Effector memory CD8-positive, alpha-beta T cell (primary cell): ENCODE measurements around the gene ZNF605.
"Not testable (repeated sequence)": the region's sequence is repeated elsewhere in the genome, so short reads cannot be mapped to it uniquely, and the experiment has no call there.

Experiments
- ATAC-seq: fragments of 150-1000 bp; cut with Tn5 transposase; replicated peaks from 2 replicates; pipeline ENCODE4 v1.10.0; 2021; ENCODE audit warnings: mild to moderate bottlenecking, moderate library complexity
- DNase-seq, 3 experiments: peaks; one replicate each; pipeline ENCODE4 v3.0.0; 2021
- H3K27ac Mint-ChIP-seq, 2 donors: one replicate each; pipeline ENCODE4 v1.8.0; 2022; ENCODE audit warnings: mild to moderate bottlenecking in 2 of 2, mixed read lengths in 2 of 2, moderate library complexity in 2 of 2
- H3K27me3 Mint-ChIP-seq, 2 donors: one replicate each; pipeline ENCODE4 v1.8.0; 2022; ENCODE audit warnings: mixed read lengths in 2 of 2
- H3K36me3 Mint-ChIP-seq: one replicate; pipeline ENCODE4 v1.8.0; 2022; ENCODE audit warnings: mild to moderate bottlenecking, moderate library complexity, mixed read lengths; ENCODE audit not compliant: insufficient read depth
- H3K4me1 Mint-ChIP-seq, 2 donors: one replicate each; pipeline ENCODE4 v1.8.0; 2022; ENCODE audit warnings: low read depth in 2 of 2, mixed read lengths in 2 of 2
- H3K4me3 Mint-ChIP-seq, 2 donors: one replicate each; pipeline ENCODE4 v1.8.0; 2022; ENCODE audit warnings: mild to moderate bottlenecking in 2 of 2, mixed read lengths in 2 of 2, moderate library complexity in 2 of 2
- H3K9me3 Mint-ChIP-seq, 2 donors: one replicate each; pipeline ENCODE4 v1.8.0; 2022; ENCODE audit warnings: mixed read lengths in 2 of 2

Gene ZNF605

DNA sequence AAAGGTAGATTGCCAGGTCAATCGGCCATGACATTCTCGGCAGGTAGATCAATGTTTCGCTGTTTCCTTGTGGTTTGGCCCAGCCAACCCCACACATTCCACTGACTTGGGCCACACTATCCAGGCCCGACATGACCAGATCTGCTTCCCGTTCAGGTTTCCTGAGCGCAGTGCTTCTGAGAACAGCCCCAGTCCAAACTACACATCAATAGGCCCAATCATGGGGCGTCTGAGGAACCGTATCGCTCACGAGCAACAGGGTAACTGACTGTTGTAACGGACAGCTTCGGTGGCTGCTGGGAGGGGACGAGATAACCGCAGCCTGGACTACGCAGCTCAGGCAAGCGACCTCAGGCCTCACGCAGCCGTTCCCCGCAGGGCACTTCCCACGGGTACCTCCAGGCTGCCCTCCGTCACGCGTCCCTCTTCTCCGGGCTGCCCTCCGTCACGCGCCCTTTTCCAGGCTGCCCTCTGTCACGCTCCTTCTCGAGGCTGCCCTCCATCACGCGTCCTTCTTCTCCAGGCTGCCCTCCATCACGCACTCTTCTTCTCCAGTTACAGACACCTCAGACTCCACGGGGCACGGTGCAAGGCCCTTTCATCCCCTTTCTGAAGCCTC lies 14.7 kb downstream of the ZNF605 start:
- Mint-ChIP-seq H3K27me3 (no peaks in the 10 kb centered on the region), H3K4me1 (peaks cover 0 to 4% of the 10 kb centered on the region in 2 donors), H3K27ac (no peak overlapping the region), H3K36me3 (peaks cover 20% of the 10 kb centered on the region), H3K4me3 (no peak overlapping the region), H3K9me3 (peaks cover 0 to 5% of the 10 kb centered on the region in 2 donors)
- no peak for ATAC-seq
- no peak for DNase-seq

DNA sequence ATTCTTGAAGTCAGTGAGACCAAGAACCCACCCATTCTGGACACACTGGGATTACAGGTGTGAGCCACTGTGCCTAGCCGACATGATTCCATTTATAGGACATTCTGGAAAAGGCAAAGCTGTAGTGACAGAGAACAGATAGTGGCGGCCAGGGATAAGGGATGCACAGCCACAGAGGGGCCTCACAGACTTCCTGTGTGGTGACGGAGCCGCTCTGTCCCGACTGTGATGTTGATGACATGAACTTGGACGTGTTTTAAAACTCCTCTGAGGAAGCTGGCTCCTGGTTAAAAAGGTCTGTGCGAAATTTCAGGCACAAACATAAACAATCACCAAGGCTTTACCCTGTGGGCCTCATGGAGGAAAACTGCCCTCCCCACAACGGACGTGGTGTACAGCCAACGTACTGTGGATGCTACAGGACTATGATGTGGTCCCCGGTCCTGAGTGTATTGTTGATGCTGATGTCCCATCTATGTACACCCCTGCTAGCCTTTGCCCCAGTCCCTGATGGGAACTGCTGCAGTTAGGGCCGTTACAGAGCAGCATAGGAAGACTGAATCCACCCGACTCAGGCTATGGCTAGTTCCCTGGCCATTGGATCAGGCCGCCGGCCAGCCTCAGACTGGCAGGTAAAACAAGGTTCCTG lies 15.9 kb downstream of the ZNF605 start:
- Mint-ChIP-seq H3K27me3 (no peaks in the 10 kb centered on the region), H3K9me3 (peaks cover 0 to 2% of the 10 kb centered on the region in 2 donors), H3K27ac (no peak overlapping the region), H3K36me3 (peaks cover 14% of the 10 kb centered on the region), H3K4me3 (no peak overlapping the region), H3K4me1 (no peaks in the 10 kb centered on the region)
- ATAC-seq (no peak), DNase-seq (no peak)

GRCh38 chr12:132938807-132939206 lies 17.3 kb downstream of the ZNF605 start:
- H3K36me3 Mint-ChIP-seq, ATAC-seq, H3K27me3 Mint-ChIP-seq, H3K9me3 Mint-ChIP-seq, DNase-seq, H3K4me1 Mint-ChIP-seq, H3K27ac Mint-ChIP-seq, H3K4me3 Mint-ChIP-seq: not testable (repeated sequence)

DNA sequence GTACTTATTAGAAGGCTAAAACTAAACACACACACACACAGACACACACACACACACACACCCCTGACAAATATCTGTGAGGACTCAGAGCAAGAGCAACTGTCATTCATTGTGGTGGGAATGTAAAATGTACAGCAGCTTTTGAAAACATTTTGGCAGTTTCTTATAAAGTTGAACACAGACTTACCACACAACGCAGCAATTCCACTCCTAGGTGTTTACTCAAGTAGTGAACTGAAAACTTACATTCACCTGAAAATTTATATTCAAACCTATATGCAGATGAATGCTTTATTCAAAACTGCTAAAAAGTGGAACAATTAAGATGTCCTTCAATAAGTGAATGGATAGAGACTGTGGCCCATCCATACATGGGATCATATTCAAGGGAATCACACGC lies 18.6 kb downstream of the ZNF605 start:
- H3K36me3 Mint-ChIP-seq, result peaks cover 10% of the 10 kb centered on the region
- no peaks in the 10 kb centered on the region for H3K27me3 Mint-ChIP-seq
- peaks cover 7% of the 10 kb centered on the region in 2 donors for H3K9me3 Mint-ChIP-seq

DNA sequence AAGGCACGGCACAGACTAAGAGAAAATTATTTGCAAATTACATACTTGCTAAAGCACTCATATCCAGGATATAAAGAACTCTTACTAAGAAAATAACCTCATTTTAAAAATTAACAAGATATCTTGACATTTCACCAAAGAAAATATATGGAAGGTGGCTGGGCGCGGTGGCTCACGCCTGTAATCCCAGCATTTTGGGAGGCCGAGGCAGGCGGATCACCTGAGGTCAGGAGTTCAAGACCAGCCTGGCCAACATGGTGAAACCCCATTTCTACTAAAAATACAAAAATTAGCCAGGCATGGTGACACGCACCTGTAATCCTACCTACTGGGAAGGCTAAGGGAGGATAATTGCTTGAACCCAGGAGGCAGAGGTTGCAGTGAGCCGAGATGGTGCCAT lies 19.2 kb downstream of the ZNF605 start:
- H3K27me3 Mint-ChIP-seq, ATAC-seq, H3K9me3 Mint-ChIP-seq, H3K27ac Mint-ChIP-seq, DNase-seq, H3K4me3 Mint-ChIP-seq, H3K36me3 Mint-ChIP-seq, H3K4me1 Mint-ChIP-seq: not testable (repeated sequence)

More for the DNA sequence above, 18.6 kb downstream of the ZNF605 start:
- Mint-ChIP-seq H3K4me1 (no peaks in the 10 kb centered on the region), H3K27ac (no peak overlapping the region), H3K4me3 (no peak overlapping the region)
- no peak for DNase-seq
- no peak for ATAC-seq

- DNase-seq (no peak), ATAC-seq (no peak)
- no peaks in the 10 kb centered on the region for H3K27me3 Mint-ChIP-seq
- no peak overlapping the region for H3K27ac Mint-ChIP-seq
- H3K9me3 Mint-ChIP-seq, result peaks cover 9 to 13% of the 10 kb centered on the region in 2 donors
- H3K4me1 Mint-ChIP-seq, result no peaks in the 10 kb centered on the region
- H3K36me3 Mint-ChIP-seq, result peaks cover 3% of the 10 kb centered on the region
- no peak overlapping the region for H3K4me3 Mint-ChIP-seq
Measured at GRCh38 chr12:132936163-132936562, 19.9 kb downstream of the ZNF605 start.

GRCh38 chr12:132926415-132926833 lies 29.7 kb downstream of the ZNF605 start:
- H3K27me3 Mint-ChIP-seq, result no peaks in the 10 kb centered on the region
- DNase-seq (no peak), ATAC-seq (no peak)
- H3K9me3 Mint-ChIP-seq, result peaks cover 13 to 29% of the 10 kb centered on the region in 2 donors
- no peaks in the 10 kb centered on the region for H3K4me1 Mint-ChIP-seq
- H3K27ac Mint-ChIP-seq, result no peak overlapping the region
- H3K4me3 Mint-ChIP-seq, result no peak overlapping the region
- H3K36me3 Mint-ChIP-seq, result no peaks in the 10 kb centered on the region

GRCh38 chr12:132925597-132926414 lies 30.3 kb downstream of the ZNF605 start:
- H3K36me3 Mint-ChIP-seq, result no peaks in the 10 kb centered on the region

GRCh38 chr12:132924356-132924755 lies 31.8 kb downstream of the ZNF605 start:
- Mint-ChIP-seq H3K36me3 (no peaks in the 10 kb centered on the region), H3K4me3 (no peak overlapping the region), H3K4me1 (no peaks in the 10 kb centered on the region), H3K9me3 (peaks cover 8 to 24% of the 10 kb centered on the region in 2 donors), H3K27ac (no peak overlapping the region), H3K27me3 (no peaks in the 10 kb centered on the region)
- DNase-seq, result no peak
- no peak for ATAC-seq

More at GRCh38 chr12:132925597-132926414, 30.3 kb downstream of the ZNF605 start:
- no peak for ATAC-seq
- Mint-ChIP-seq H3K27ac (no peak overlapping the region), H3K27me3 (no peaks in the 10 kb centered on the region), H3K4me3 (no peak overlapping the region), H3K9me3 (peaks cover 11 to 24% of the 10 kb centered on the region in 2 donors), H3K4me1 (no peaks in the 10 kb centered on the region)
- DNase-seq, result no peak

DNA sequence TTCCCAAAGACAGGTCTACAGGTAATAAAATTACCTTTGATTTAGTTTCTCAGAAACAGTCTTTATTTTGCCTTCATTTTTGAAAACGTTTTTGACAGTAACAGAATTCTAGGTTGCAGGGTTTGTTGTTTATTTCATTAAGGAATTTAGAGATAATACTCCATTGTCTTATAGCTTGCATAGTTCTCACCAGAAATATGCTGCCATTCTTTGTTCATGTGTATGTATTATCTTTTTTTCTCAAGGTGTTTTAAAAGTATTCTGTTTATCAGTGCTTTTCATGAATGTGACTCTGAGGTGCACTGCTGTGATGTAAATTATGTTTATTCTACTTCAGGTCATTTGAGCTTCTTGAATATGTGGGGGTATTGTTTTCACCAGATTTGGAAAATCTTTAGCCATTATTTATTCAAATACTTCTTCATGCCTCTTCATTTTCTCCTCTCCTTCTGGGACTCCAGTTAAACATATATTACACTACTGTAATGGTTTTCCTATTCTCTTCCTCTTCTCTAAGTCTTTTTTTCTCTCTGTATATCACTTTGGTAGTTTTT lies 32.7 kb downstream of the ZNF605 start:
- H3K9me3 Mint-ChIP-seq, result peaks cover 7 to 24% of the 10 kb centered on the region in 2 donors
- no peak overlapping the region for H3K27ac Mint-ChIP-seq
- DNase-seq, result no peak
- H3K27me3 Mint-ChIP-seq, result no peaks in the 10 kb centered on the region
- H3K4me3 Mint-ChIP-seq, result no peak overlapping the region
- no peak for ATAC-seq
- H3K36me3 Mint-ChIP-seq, result no peaks in the 10 kb centered on the region
- H3K4me1 Mint-ChIP-seq, result no peaks in the 10 kb centered on the region

DNA sequence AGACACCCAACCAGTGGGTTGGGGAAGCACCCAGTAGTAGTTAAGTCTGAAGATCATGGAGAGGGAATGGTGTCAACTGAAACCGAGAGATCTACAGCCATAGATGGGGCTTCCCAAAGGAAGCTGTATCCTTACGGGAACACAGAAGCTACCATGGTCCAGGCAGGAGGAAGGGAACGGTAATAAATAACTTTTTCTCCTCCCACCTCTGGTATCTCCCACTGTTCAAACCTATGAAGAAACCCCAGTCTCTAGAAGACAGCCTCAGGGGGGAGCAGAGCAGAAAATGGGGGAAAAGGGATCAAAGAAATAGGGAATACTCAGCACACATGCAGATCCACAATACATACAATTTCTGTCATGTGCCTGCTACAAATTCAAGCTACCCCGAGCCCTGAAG lies 33.4 kb downstream of the ZNF605 start:
- H3K4me1 Mint-ChIP-seq, result no peaks in the 10 kb centered on the region
- no peak overlapping the region for H3K27ac Mint-ChIP-seq
- H3K27me3 Mint-ChIP-seq, result no peaks in the 10 kb centered on the region
- H3K4me3 Mint-ChIP-seq, result no peak overlapping the region
- DNase-seq, result no peak
- H3K36me3 Mint-ChIP-seq, result no peaks in the 10 kb centered on the region
- ATAC-seq, result no peak
- peaks cover 7 to 24% of the 10 kb centered on the region in 2 donors for H3K9me3 Mint-ChIP-seq

DNA sequence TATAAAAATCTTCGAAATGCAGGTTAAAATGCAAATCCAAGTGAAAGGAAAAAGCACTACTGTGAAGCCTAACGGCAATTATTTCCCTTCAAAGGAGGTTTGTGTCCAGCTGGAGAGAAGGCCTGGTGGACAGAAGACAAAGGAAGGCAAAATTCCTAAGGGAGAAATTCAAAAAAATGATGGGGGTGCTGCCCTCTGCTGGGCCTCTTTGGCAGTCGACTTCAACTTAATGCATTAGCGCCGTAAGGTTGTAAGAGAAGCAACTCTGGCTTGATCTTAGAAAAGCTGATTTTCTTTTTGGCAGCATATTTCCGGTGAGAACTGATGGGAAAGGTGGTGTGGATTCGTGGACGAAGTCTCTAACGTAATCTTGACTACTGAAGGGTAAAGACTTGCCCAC lies 34.4 kb downstream of the ZNF605 start:
- no peak for DNase-seq
- Mint-ChIP-seq H3K9me3 (peaks cover 7 to 24% of the 10 kb centered on the region in 2 donors), H3K27ac (no peak overlapping the region), H3K36me3 (no peaks in the 10 kb centered on the region), H3K4me1 (no peaks in the 10 kb centered on the region), H3K4me3 (no peak overlapping the region), H3K27me3 (no peaks in the 10 kb centered on the region)
- no peak for ATAC-seq

DNA sequence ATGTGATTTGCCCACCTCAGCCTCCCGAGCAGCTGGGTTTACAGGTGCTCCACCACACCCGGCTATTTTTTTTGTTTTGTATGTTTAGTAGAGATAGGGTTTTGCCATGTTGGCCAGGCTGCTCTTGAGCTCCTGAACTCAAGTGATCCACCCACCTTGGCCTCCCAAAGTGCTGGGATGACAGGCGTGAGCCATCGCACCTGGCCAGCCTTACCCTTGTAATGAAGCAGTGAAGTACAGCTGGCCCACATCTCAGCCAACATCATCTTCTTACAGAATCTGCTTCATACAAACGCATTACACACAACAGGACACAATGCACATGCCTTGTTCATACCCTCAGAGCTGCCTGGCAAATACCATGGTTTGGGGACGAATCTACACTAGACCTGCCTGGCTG lies 37.4 kb downstream of the ZNF605 start:
- H3K9me3 Mint-ChIP-seq, result peaks cover 8 to 12% of the 10 kb centered on the region in 2 donors
- H3K27ac Mint-ChIP-seq, result no peak overlapping the region
- no peak overlapping the region for H3K4me3 Mint-ChIP-seq
- DNase-seq (no peak), ATAC-seq (no peak)
- H3K27me3 Mint-ChIP-seq, result no peaks in the 10 kb centered on the region
- no peaks in the 10 kb centered on the region for H3K36me3 Mint-ChIP-seq
- no peaks in the 10 kb centered on the region for H3K4me1 Mint-ChIP-seq
